ENCODE data around the gene MYO19. TPM values are rescaled to one million over a fixed set of nuclear protein-coding genes. Genes with fewer than 3 reads are reported as not detected.
A peak's percentile ranks its signal among the peaks of the same experiment; 100 is the strongest.

Gene MYO19
- total and polyA plus RNA-seq, 9 of the 15 experiments (the other 6 are each of a cell fraction or from before 2014, with no cell fraction given) = 21.6 to 176 (median 129) TPM

- TF ChIP-seq BCLAF1 (IDR thresholded peaks at IDR 0.05; ENCODE audit: borderline replicate concordance in 1 of 2, control insufficient read depth in 1 of 2, low read depth in 2 of 2, low read length in 1 of 2) (no peak), AFF1 (IDR thresholded peaks at IDR 0.05; ENCODE audit: low read depth in 1 of 2, partially characterized antibody in 2 of 2) (peak in 1 of 2 experiments; percentile 47), ZNF507 (tag; conservative IDR thresholded peaks at IDR 0.05) (no peak), GATAD2A (IDR thresholded peaks at IDR 0.05) (peak; percentile 7; the same call in 1 of the 2 replicates), ZNF740 (CRISPR knock-in tag; IDR thresholded peaks at IDR 0.05) (no peak), ZNF740 (tag; IDR thresholded peaks at IDR 0.05) (0 out of 4 replicates have a peak, but pooled peaks of 1 of the 2 experiments have one; percentile 36), ATF6 (CRISPR knock-in tag; IDR thresholded peaks at IDR 0.05) (0 out of 2 replicates have a peak, but pooled peaks have one; percentile 43), TEAD1 (CRISPR knock-in tag; IDR thresholded peaks at IDR 0.05) (peak in 1 of 2 experiments; percentile 55; a peak in 1 of 4 replicates), SREBF1 (IDR thresholded peaks at IDR 0.05; ENCODE audit: borderline replicate concordance, low read depth, low read length) (no peak), ZNF280A (IDR thresholded peaks at IDR 0.05; ENCODE audit: low read depth, partially characterized antibody) (no peak), ELK1 (CRISPR knock-in tag; IDR thresholded peaks at IDR 0.05) (no peak)
These were observed 481 bp downstream of the MYO19 start (continued) for GRCh38 chr17:36533935-36534839.

Data from K562 (cell line).